NT2/D1 (cell line): ENCODE data around the gene TBCK.

ENCODE experiments used
- SUZ12 ChIP-seq: IDR thresholded peaks from 2 replicates; pipeline ENCODE4 v1.6.1; 2011; ENCODE audit not compliant: insufficient read length, insufficient read depth; ENCODE audit errors: extremely low read depth
- YY1 ChIP-seq: IDR thresholded peaks from 2 replicates; pipeline ENCODE4 v1.6.1; 2011; ENCODE audit not compliant: insufficient read length, insufficient read depth
- ZNF274 ChIP-seq: IDR thresholded peaks from 2 replicates; pipeline ENCODE4 v1.6.1; 2011; ENCODE audit warnings: mild to moderate bottlenecking, low read depth, low read length

DNA sequence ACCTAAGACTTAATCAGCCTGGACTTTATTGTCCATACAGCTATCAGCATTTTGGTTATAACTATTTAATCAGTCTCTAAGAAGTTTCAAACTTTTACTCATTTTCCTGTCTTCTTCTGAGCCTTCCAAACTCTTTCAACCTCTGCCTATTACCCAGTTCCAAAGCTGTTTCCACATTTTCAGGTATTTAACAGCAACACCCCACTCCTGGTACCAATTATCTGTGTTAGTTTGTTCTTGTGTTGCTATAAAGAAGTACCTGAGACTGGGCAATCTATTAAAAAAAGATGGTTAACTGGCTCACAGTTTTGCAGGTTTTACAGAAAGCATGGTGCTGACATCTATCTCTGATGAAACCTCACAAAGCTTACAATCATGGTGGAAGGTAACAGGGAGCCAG is 225.2 kb downstream of the TBCK start:
- TF ChIP-seq SUZ12 = no peak
- no peak for TF ChIP-seq YY1
- TF ChIP-seq ZNF274 = no peak
